Activated CD8-positive, alpha-beta memory T cell treated with anti-CD3 and anti-CD28 coated beads, Interleukin-2, amount 50 U/mL, for 24 hours (primary cell): ENCODE measurements around the gene MEX3A.
"Not testable (repeated sequence)": the region's sequence is repeated elsewhere in the genome, so short reads cannot be mapped to it uniquely, and the experiment has no call there.

ENCODE experiments used
- DNase-seq: peaks from one replicate; pipeline ENCODE4 v3.0.0-alpha.2; 2020; ENCODE audit errors: extremely low read depth

The MEX3A gene

GRCh38 chr1:156118177-156118868 lies 36.1 kb upstream of the MEX3A start:
- no peak for DNase-seq

GRCh38 chr1:156117414-156118176 lies 35.3 kb upstream of the MEX3A start:
- no peak for DNase-seq

- not testable (repeated sequence) for DNase-seq
Measured at GRCh38 chr1:156116731-156117130, 34.5 kb upstream of the MEX3A start.

GRCh38 chr1:156115514-156116374 lies 33.5 kb upstream of the MEX3A start:
- no peak for DNase-seq

- no peak for DNase-seq
Measured at GRCh38 chr1:156114919-156115513, 32.8 kb upstream of the MEX3A start.

DNA sequence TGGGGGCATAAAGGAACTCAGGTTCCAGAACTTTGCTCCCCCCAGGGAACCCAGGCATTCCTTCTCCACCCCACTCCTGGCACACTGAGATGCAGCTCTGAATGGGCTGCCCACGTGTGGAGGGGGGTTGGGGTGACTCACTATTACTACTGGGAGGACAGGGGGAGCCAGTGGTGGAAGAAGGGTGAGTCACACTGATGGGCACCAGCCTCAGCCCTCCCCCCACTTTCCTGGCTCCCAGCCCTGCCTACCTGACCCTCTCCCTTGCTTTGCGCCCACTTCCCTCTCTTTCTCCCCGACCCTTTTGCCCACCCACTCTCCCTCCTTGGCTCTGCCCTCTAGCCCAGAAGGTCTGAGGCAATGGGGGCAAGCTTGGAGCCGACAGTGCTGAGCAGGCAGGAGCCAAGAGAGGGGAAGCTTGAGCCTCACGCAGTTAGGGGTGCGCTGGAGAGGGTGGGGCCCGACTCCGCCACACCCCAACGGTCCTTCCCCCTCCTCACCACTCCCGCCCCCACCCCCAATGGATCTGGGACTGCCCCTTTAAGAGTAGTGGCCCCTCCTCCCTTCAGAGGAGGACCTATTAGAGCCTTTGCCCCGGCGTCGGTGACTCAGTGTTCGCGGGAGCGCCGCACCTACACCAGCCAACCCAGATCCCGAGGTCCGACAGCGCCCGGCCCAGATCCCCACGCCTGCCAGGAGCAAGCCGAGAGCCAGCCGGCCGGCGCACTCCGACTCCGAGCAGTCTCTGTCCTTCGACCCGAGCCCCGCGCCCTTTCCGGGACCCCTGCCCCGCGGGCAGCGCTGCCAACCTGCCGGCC lies 32.0 kb upstream of the MEX3A start, which contains the start of gene LMNA:
TSS of gene LMNA (plus strand) at position 611 of the 818 bp plus-strand sequence. CDS start 208 bp downstream, outside the sequence.
- peak; percentile 59 for DNase-seq

GRCh38 chr1:156113282-156113950 lies 31.2 kb upstream of the MEX3A start:
- DNase-seq, result no peak

DNA sequence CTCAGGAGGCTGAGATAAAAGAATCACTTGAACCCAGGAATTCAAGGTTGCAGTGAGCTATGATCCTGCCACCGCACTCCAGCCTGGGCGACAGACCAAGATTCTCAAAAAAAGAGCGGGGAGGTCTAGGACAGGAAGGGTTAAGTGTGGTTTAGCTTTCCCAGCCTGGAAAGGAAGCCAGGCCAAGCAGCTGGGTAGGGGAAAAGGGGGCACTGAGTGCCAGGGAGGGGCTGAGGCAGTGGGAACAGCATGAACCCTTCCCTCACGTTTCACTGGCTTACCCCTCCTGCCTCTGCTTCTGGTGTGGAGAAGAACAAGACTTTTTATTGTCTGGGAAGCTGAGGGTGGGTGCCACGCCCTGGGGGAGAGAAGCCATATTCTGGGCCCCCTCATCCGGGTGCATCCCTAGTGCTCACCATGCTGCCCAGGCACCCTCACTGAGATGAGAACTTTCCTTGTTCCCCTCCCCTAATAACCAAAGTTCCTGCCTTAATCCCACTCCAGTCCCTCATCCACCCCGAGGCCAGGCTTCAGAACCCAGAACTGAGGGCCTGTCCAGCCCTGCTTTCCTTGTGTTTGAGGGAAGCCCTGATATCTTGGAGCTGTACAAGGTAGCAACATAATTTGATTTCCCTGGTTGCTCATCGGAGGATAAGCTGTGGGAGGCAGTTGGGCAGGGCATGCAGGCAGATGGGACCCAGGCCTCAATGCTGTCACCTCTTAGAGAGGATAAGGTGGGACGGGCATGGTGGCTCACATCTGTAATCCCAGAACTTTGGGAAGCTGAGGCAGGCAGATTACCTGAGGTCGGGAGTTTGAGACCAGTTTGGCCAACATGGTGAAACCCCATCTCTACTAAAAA lies 30.2 kb upstream of the MEX3A start:
- no peak for DNase-seq

- DNase-seq, result no peak
Measured at GRCh38 chr1:156111355-156111962, 29.2 kb upstream of the MEX3A start.

DNA sequence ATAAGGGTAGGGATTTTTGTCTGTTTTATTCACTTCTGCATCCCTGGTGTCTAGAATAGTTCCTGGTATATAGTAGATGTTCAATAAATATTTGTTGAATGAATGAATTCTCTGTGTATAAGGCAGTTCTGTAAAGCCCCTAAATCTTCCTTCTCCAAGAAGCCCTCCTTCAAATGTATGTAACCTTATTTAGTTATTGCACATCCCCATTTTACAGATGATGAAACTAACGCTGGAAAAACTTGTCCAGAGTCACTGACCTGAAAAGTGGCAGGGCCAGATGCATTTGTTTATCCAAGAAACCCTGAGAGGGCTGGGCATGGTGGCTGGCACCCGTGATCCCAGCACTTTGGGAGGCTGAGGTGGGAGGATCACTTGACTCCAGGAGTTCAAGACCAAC lies 28.0 kb upstream of the MEX3A start:
- no peak for DNase-seq

- DNase-seq, result no peak
Measured at GRCh38 chr1:156108664-156109241, 26.5 kb upstream of the MEX3A start.

DNA sequence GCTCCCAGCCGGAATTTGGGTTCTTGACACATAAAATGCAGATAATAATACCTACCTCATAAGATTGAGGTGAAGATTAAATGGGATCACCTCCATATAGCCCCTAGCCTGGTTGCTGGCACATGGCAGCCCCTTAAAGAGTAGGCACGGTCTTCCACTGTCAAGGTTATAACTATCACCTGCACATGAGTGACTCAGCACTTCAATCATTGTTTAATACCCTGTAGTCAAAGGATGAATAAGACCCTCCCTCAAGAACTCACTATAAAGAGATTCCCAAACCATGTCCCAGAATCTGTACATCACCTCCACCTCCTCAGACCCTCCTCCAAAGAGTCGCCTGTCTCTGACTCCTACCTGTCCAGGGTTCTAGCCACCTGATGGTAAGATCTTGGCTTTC lies 25.8 kb upstream of the MEX3A start:
- no peak for DNase-seq

GRCh38 chr1:156106624-156107488 lies 24.6 kb upstream of the MEX3A start:
- no peak for DNase-seq

DNA sequence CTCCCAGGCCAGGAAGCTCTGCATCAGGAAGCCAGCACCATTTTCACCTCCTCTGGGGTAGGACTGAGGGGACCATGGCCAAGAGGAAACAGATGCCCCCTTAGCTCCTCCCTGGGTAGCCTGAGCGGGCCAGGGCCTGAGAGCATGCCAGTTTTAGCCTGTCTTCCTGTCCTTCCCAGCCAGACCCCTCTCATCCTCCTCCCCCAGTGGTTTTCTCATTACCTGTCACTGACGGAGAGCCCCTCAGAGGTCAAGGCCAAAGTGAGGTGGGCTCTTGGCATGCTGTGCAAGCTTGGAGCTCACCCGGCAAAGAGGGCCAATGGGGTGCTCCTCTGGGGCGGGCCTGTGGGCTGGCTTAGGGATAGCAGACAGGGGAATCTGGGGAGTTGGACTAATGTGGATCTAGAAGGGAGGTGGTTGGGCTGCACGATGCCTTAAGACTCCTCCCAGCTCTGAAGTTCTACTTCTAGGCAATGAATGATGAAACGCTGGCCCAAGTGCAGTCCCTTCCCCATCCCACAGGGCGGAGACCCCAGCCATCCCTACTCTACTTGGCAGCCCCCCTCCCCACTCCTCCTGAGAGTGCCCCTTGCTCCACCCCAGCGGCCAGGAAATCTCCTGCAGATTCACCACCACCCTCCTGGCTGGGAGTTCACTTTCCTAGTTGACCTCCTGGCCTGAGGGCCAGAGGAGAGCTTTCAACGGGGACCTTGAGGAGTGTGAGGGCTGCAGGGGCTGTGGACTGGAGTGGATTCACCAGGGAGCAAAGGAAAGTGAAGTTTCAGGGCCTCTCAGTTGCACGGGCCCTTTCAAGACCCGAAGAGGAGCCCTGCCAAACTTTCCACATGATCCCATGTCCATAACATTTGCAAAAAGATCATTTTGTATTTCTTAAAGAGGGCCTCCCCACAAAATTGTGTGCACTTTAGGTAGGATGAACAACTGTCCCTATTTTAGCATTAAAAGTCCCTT lies 22.9 kb upstream of the MEX3A start:
- DNase-seq, result no peak

DNA sequence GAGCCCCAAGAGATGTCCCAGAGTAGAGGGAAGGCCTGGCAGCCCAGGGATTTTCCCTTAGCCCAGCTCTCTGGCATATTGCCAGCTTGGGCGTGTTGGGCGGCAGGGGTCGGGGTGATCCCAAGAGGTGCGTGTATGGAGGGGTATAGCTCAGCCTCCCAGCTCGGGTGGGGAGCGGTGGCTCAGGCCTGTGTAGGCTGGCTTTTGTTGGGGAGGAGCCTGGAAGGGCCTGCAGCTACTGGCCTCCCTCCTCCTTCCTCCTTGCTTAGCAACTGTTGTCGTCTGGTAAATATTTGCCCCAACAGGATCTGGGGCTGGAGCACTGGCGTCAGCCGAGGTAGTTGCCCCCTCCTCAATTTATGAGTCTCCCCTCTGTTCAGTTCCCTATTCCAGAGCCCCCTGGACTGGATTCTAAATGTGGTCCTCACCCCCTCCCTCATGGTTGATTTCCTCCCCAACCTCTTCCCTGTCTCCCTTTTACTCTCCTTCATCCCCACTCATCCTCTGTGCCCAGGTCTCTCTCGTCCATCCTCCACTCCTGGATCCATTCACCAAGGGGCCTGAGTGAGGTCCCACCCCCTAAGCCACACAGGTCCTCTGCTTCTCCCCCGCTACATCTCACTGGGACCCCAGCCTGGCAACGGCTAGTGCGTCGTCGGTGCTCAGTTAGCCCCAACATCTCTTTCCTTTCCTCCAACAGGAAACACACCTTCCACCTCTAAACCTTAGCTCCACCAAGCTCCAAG lies 22.0 kb upstream of the MEX3A start:
- no peak for DNase-seq

GRCh38 chr1:156103521-156103947 lies 21.3 kb upstream of the MEX3A start:
- no peak for DNase-seq
